AG04450 (cell line): ENCODE results near the gene WDFY3. TPM values are rescaled to one million over a fixed set of nuclear protein-coding genes. Genes with fewer than 3 reads are reported as not detected.
"Not testable (repeated sequence)": the region's sequence is repeated elsewhere in the genome, so short reads cannot be mapped to it uniquely, and the experiment has no call there.

Experiments
- CTCF ChIA-PET: fragments of 300-600, 350-600 bp; formaldehyde crosslinking; extraction: SDS; loops from one replicate; lab custom pipeline; 2022; ENCODE audit warnings: antibody characterized with exemption, inconsistent platforms; lab: Charles Lee
- POLR2A ChIA-PET: fragments of 350-600 bp; formaldehyde crosslinking; extraction: SDS; loops from one replicate; lab custom pipeline; 2021; ENCODE audit warnings: antibody characterized with exemption, inconsistent platforms; lab: Yijun Ruan, JAX
- DNase-seq: peaks from one replicate; pipeline ENCODE4 v3.0.0-alpha.2; 2011; ENCODE audit warnings: low read depth, low spot score
- H3K27ac ChIP-seq: one replicate; pipeline ENCODE4 v1.5.1; 2012; ENCODE audit warnings: low read depth, low read length, control low read depth
- H3K27me3 ChIP-seq: one replicate; pipeline ENCODE4 v1.6.0; 2012; ENCODE audit warnings: low read length; ENCODE audit not compliant: control insufficient read depth, insufficient read depth
- H3K4me3 ChIP-seq: 2 replicates; pipeline ENCODE4 v1.5.1; 2011; ENCODE audit warnings: mild to moderate bottlenecking, low read depth, low read length, control low read depth
- H3K9me3 ChIP-seq: 2 replicates; pipeline ENCODE4 v1.5.1; 2012; ENCODE audit warnings: low read length; ENCODE audit not compliant: control insufficient read depth, insufficient read depth
- polyA plus RNA-seq: library from polyadenylated mRNA; depleted of rRNA; stranded (reverse); fragments of >200 nt; gene quantifications from 2 replicates; pipeline ENCODE4 v1.2.3, GENCODE V29; 2011
- TF ChIP-seq, protein P1 (sequence below): IDR thresholded peaks from 2 replicates; pipeline ENCODE4 v1.5.1; 2011; ENCODE audit warnings: low read depth, low read length, control low read depth, inconsistent platforms

The WDFY3 gene
- polyA plus RNA-seq, 1 experiment = 31.5 TPM

DNA sequence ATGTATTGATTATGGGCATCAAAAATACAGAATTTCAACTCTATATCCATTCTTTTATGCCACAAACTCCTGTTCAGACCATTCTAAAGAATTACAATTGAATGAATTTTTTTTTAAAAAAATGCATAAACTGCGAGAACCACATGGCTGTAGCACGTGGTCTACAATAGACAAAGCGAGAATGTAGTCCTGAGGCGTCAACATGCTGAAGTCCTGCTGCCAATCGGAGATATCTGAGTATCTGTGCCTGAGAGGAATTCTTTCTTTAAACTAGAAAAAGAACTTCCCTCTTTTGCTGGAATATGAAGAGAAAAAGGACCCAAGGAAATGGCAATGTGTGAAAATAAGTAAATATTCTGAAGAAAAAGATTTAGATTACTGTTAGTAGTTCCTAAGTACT lies 277.9 kb downstream of the WDFY3 start:
- ChIA-PET POLR2A (no interaction called here), CTCF (no interaction called here)
- no peak for DNase-seq

DNA sequence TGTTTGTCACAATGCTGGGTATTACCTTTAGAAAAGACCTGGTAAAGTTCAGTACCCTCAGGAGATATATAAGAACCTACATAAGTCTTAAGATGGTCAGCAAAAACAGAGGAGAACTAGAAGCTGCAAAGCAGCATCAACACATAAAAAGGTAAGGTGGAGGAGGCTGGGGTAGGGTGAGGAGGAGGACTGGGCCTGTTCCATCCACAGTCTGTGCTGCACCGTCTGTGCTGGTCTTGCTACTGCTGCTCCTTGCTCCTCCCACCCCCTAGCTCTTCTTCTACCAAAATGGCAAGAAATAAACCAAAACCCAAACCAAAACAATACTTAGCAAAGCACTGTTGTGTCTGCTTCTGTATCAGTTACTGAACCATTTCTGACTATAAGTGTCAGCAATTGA lies 281.4 kb downstream of the WDFY3 start:
- Histone ChIP-seq H3K27me3 (no peaks in the 10 kb centered on the region), H3K27ac (no peak overlapping the region), H3K4me3 (no peak overlapping the region), H3K9me3 (no peaks in the 10 kb centered on the region)
- TF ChIP-seq, protein P1, sequence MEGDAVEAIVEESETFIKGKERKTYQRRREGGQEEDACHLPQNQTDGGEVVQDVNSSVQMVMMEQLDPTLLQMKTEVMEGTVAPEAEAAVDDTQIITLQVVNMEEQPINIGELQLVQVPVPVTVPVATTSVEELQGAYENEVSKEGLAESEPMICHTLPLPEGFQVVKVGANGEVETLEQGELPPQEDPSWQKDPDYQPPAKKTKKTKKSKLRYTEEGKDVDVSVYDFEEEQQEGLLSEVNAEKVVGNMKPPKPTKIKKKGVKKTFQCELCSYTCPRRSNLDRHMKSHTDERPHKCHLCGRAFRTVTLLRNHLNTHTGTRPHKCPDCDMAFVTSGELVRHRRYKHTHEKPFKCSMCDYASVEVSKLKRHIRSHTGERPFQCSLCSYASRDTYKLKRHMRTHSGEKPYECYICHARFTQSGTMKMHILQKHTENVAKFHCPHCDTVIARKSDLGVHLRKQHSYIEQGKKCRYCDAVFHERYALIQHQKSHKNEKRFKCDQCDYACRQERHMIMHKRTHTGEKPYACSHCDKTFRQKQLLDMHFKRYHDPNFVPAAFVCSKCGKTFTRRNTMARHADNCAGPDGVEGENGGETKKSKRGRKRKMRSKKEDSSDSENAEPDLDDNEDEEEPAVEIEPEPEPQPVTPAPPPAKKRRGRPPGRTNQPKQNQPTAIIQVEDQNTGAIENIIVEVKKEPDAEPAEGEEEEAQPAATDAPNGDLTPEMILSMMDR = no peak
- no peak for DNase-seq
- POLR2A ChIA-PET = no interaction called here
- CTCF ChIA-PET = no interaction called here

More for the DNA sequence above, 277.9 kb downstream of the WDFY3 start:
- Histone ChIP-seq H3K27me3 (no peaks in the 10 kb centered on the region), H3K4me3 (no peak overlapping the region), H3K27ac (no peak overlapping the region), H3K9me3 (no peaks in the 10 kb centered on the region)
- TF ChIP-seq, protein P1 = no peak

DNA sequence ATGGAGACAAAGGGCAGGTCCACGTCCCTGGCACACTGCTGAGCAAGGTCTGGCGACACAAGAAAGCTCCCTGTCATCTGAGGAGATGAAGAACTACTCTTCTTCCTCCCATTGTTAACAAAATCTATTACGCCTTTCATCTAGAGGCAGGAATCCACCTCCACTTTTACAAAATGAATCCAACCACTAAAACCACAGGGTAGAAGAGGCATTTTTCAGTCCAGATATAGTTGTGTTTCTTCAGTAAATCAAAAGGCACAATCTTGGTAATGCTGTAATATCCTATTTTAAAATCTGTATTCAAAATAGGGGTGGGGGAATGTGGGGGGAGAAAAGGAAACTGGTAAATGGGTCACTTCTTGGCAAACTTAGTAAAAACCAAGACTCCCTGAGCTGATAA lies 282.1 kb downstream of the WDFY3 start:
- CTCF ChIA-PET = no interaction called here
- H3K4me3 ChIP-seq = no peak overlapping the region
- H3K9me3 ChIP-seq = no peaks in the 10 kb centered on the region
- DNase-seq = no peak
- H3K27ac ChIP-seq = no peak overlapping the region
- POLR2A ChIA-PET = no interaction called here
- H3K27me3 ChIP-seq = no peaks in the 10 kb centered on the region
- TF ChIP-seq, protein P1 = no peak

DNA sequence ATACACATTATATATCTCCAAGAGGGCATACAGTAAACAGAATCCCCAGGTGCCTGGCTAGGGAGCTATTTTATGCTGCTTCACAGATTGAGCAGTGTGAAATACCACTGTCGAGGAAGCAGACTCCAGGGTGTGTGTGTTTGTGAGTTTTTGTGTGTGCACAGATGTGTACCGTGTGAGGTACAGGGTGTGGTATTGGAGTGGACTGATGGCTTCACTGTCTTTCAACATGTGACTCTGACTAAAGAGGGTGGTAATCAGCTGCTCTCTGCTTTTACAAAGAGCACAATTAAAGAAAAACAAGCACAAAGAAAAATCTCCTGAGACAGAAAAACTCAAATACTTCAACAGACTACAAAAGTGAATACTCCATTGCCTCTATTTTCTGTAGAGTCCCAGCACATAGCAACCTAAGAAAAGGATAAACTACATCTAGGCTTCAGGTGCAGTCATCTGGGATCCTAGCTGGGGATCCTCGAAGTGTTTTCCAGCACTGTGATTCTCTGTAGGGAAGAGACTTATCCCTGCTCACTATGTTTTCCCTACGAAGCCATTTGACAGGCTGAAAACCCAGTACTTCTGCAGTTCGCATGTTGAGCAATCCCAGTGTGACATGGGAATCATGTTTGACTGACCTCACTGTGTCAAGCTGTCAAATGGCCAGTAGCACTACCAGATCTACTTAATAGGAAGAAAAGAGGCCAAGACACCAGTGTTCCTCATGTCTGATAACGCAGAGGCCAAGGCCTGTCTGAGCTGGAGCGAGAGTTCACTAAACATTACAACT lies 283.2 kb downstream of the WDFY3 start:
- TF ChIP-seq, protein P1 = no peak
- no peak overlapping the region for H3K27ac ChIP-seq
- POLR2A ChIA-PET = no interaction called here
- no peaks in the 10 kb centered on the region for H3K27me3 ChIP-seq
- no peaks in the 10 kb centered on the region; the same call in 1 of the 2 replicates for H3K9me3 ChIP-seq
- H3K4me3 ChIP-seq = no peak overlapping the region
- no peak for DNase-seq
- CTCF ChIA-PET = no interaction called here

DNA sequence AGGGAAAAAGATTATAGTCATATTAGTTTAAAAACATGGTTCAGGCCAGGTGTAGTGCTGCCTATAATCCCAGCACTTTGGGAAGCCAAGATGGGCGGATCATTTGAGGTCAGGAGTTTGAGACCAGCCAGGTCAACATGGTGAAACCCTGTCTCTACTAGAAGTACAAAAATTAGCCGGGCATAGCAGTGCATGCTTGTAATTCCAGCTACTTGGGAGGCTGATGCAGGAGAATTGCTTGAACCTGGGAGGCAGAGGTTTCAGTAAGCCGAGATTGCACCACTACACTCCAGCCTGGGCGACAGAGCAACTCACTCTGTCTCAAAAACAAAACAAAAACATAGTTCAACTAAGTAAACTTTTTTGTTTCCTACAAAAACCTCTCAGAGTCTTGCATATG lies 283.8 kb downstream of the WDFY3 start:
- H3K4me3 ChIP-seq, CTCF ChIA-PET, H3K9me3 ChIP-seq, H3K27me3 ChIP-seq, POLR2A ChIA-PET, DNase-seq, H3K27ac ChIP-seq: not testable (repeated sequence)
